ENCODE data around the gene LMNB1.

- no peak for TF ChIP-seq KLF15 (CRISPR knock-in tag; IDR thresholded peaks at IDR 0.05; ENCODE audit: borderline replicate concordance)
- TF ChIP-seq ETV6 (CRISPR knock-in tag; conservative IDR thresholded peaks at IDR 0.05): no peak
- TF ChIP-seq CTCF (CRISPR knock-in tag; IDR thresholded peaks at IDR 0.05): no peak
- TF ChIP-seq ELF1 (CRISPR knock-in tag; IDR thresholded peaks at IDR 0.05): no peak
- TF ChIP-seq SP1 (IDR thresholded peaks at IDR 0.05): no peak
- TF ChIP-seq SP1 (CRISPR knock-in tag; IDR thresholded peaks at IDR 0.05): no peak
- TF ChIP-seq TAF1 (CRISPR knock-in tag; IDR thresholded peaks at IDR 0.05): no peak
- no peak for TF ChIP-seq NFIB (CRISPR knock-in tag; IDR thresholded peaks at IDR 0.05; ENCODE audit: borderline replicate concordance)
- TF ChIP-seq MAZ (IDR thresholded peaks at IDR 0.05; ENCODE audit: borderline replicate concordance, low read depth, low read length): no peak
- TF ChIP-seq MAZ (CRISPR knock-in tag; IDR thresholded peaks at IDR 0.05; ENCODE audit: low read depth): no peak
These were observed 31.6 kb downstream of the LMNB1 start for GRCh38 chr5:126808521-126808988.
